OCI-LY7 (cell line): Measurements from ENCODE around the gene ZFYVE16. TPM values are rescaled to one million over a fixed set of nuclear protein-coding genes. Genes with fewer than 3 reads are reported as not detected.
"Not testable (repeated sequence)": the region's sequence is repeated elsewhere in the genome, so short reads cannot be mapped to it uniquely, and the experiment has no call there.

Source experiments
- BruUV-seq: library from RNA; stranded (reverse); fragments of 400-500 nt; replicated peaks from 2 replicates; lab custom pipeline; 2021; lab: Mats Ljungman, UMichigan
- CTCF ChIA-PET: fragments of 300-600 bp; sonication (Branson Sonifier 250); formaldehyde crosslinking; loops from one replicate; lab custom pipeline; 2022; ENCODE audit warnings: antibody characterized with exemption; ENCODE audit not compliant: unreplicated experiment; lab: Charles Lee
- POLR2A ChIA-PET: fragments of 300-600 bp; sonication (Branson Sonifier 250); formaldehyde crosslinking; loops from one replicate; lab custom pipeline; 2022; ENCODE audit warnings: antibody characterized with exemption; lab: Charles Lee
- DNase-seq: peaks from one replicate; pipeline ENCODE4 v3.0.0-alpha.2; 2015; ENCODE audit warnings: low spot score
- H2AFZ ChIP-seq: fragments of 200-600 bp; sonication (generic), shearing (Covaris generic); 2 replicates; pipeline ENCODE4 v1.6.1; 2014; ENCODE audit warnings: mild to moderate bottlenecking, antibody characterized with exemption, low read length, moderate library complexity
- H3K27ac ChIP-seq: fragments of 200-600 bp; sonication (generic); 2 replicates; pipeline ENCODE4 v1.5.1; 2014; ENCODE audit warnings: mixed run types, low read depth, mild to moderate bottlenecking, moderate library complexity, low read length, inconsistent platforms; ENCODE audit not compliant: poor library complexity, severe bottlenecking
- H3K36me3 ChIP-seq: fragments of 200-600 bp; sonication (generic); 2 replicates; pipeline ENCODE4 v1.6.1; 2014; ENCODE audit warnings: mild to moderate bottlenecking, antibody characterized with exemption, low read length, moderate library complexity, mixed read lengths; ENCODE audit not compliant: insufficient read depth
- H3K4me1 ChIP-seq: fragments of 200-600 bp; sonication (generic); 2 replicates; pipeline ENCODE4 v1.5.1; 2014; ENCODE audit warnings: mild to moderate bottlenecking, low read length; ENCODE audit not compliant: insufficient read depth, poor library complexity, severe bottlenecking
- H3K4me2 ChIP-seq: fragments of 200-600 bp; sonication (generic); 2 replicates; pipeline ENCODE4 v1.6.1; 2014; ENCODE audit warnings: mild to moderate bottlenecking, low read length
- H3K4me3 ChIP-seq: fragments of 200-600 bp; sonication (generic); 2 replicates; pipeline ENCODE4 v1.5.1; 2014; ENCODE audit warnings: mild to moderate bottlenecking, low read depth, low read length; ENCODE audit not compliant: poor library complexity, severe bottlenecking
- H3K79me2 ChIP-seq: fragments of 200-600 bp; sonication (generic); 2 replicates; pipeline ENCODE4 v1.6.1; 2016; ENCODE audit warnings: low read depth, mild to moderate bottlenecking, low read length, moderate library complexity, mixed read lengths; ENCODE audit not compliant: insufficient read depth
- H3K9me2 ChIP-seq: fragments of 200-600 bp; sonication (generic); 2 replicates; pipeline ENCODE4 v1.6.1; 2016; ENCODE audit warnings: mild to moderate bottlenecking, low read length, mixed read lengths; ENCODE audit not compliant: insufficient read depth
- H3K9me3 ChIP-seq: fragments of 200-600 bp; sonication (generic); 2 replicates; pipeline ENCODE4 v1.6.1; 2014; ENCODE audit warnings: mild to moderate bottlenecking, mixed run types, low read length, mixed read lengths
- H4K20me1 ChIP-seq: fragments of 200-600 bp; sonication (generic); 2 replicates; pipeline ENCODE4 v1.6.1; 2014; ENCODE audit warnings: mild to moderate bottlenecking, antibody characterized with exemption, low read length, moderate library complexity, mixed read lengths; ENCODE audit not compliant: insufficient read depth
- CTCF ChIP-seq: fragments of 200-600 bp; sonication (generic); conservative IDR thresholded peaks from 2 replicates; pipeline ENCODE4 v1.5.1; 2014; ENCODE audit warnings: mild to moderate bottlenecking, antibody characterized with exemption, low read length, moderate library complexity, mixed read lengths
- EZH2phosphoT487 ChIP-seq: fragments of 200-600 bp; sonication (generic); IDR thresholded peaks from 2 replicates; pipeline ENCODE4 v1.6.1; 2018; ENCODE audit warnings: low read depth, borderline replicate concordance, mild to moderate bottlenecking, mixed run types, antibody characterized with exemption, low read length, moderate library complexity, mixed read lengths
- intact Hi-C: fragments of 100-400 bp; cut with micrococcal nuclease; formaldehyde crosslinking; loops from one replicate; pipeline ENCODE4 v1.10.0; 2022; ENCODE audit not compliant: unreplicated experiment
- total RNA-seq, 2 experiments: library from RNA; depleted of rRNA in 1 of 2; stranded (reverse); fragments of >200 nt in 1 of 2; shearing (Covaris generic) in 1 of 2; gene quantifications; 2 replicates each; pipeline ENCODE4 v1.2.3, GENCODE V29; 2014 to 2022

The ZFYVE16 gene
- total RNA-seq, 2 experiments from 2014 or later = 8.0 to 21.6 TPM

- Histone ChIP-seq H3K9me3 (no peaks in the 10 kb centered on the region), H3K4me2 (no peak overlapping the region), H2AFZ (no peak overlapping the region), H3K4me3 (no peak overlapping the region), H3K9me2 (no peaks in the 10 kb centered on the region), H3K27ac (no peak overlapping the region), H3K4me1 (no peaks in the 10 kb centered on the region), H3K79me2 (no peaks in the 10 kb centered on the region), H4K20me1 (no peaks in the 10 kb centered on the region), H3K36me3 (peaks cover 3% of the 10 kb centered on the region; the same call in 1 of the 2 replicates)
- BruUV-seq = no TSS peak
- no peak for DNase-seq
- ChIA-PET CTCF (no interaction called here), POLR2A (interaction anchor here (0.7 to 1.3 kb wide), 3 partner anchors 9 to 1514 kb away, joined by 3 read pairs; no protein-coding TSS in a partner anchor)
- intact Hi-C loops = no loop called here
- TF ChIP-seq EZH2phosphoT487 (no peak), CTCF (no peak)
Measured at GRCh38 chr5:80466669-80467485, 59.0 kb downstream of the ZFYVE16 start.

GRCh38 chr5:80468131-80468530, 60.3 kb downstream of the ZFYVE16 start:
- Histone ChIP-seq H3K79me2 (no peaks in the 10 kb centered on the region), H3K9me3 (no peaks in the 10 kb centered on the region), H3K36me3 (peaks cover 3% of the 10 kb centered on the region; the same call in 1 of the 2 replicates), H3K4me2 (no peak overlapping the region), H3K27ac (no peak overlapping the region), H2AFZ (no peak overlapping the region), H3K4me3 (no peak overlapping the region), H3K9me2 (no peaks in the 10 kb centered on the region), H4K20me1 (no peaks in the 10 kb centered on the region), H3K4me1 (no peaks in the 10 kb centered on the region)
- ChIA-PET POLR2A (interaction anchor here (0.7 kb wide), 1 partner anchor 9 kb away, joined by 3 read pairs; no protein-coding TSS in a partner anchor), CTCF (no interaction called here)
- DNase-seq = no peak
- intact Hi-C loops = no loop called here
- TF ChIP-seq EZH2phosphoT487 (no peak), CTCF (no peak)
- BruUV-seq = no TSS peak

- BruUV-seq, H3K27ac ChIP-seq, CTCF ChIA-PET, H3K4me2 ChIP-seq, H3K9me2 ChIP-seq, H3K79me2 ChIP-seq, H3K4me1 ChIP-seq, DNase-seq, H4K20me1 ChIP-seq, POLR2A ChIA-PET, intact Hi-C loops, H3K4me3 ChIP-seq, H2AFZ ChIP-seq, H3K9me3 ChIP-seq: not testable (repeated sequence)
- H3K36me3 ChIP-seq = peaks cover 14% of the 10 kb centered on the region
Measured at GRCh38 chr5:80470631-80471030, 62.8 kb downstream of the ZFYVE16 start.
